GM23338 (cell line): Measurements from ENCODE around the gene CACNA2D2.

Source experiments
- CREB1 ChIP-seq: fragments of 250-450 bp; sonication (Bioruptor Pico); IDR thresholded peaks from 2 replicates; pipeline ENCODE4 v1.5.0; 2020; ENCODE audit warnings: low read depth, mild to moderate bottlenecking, moderate library complexity
- CTCF ChIP-seq, 2 experiments: fragments of 200-600 bp in 1 of 2; sonication (generic) in 1 of 2; conservative IDR thresholded peaks; 2 replicates each; pipeline versions ENCODE4 v1.5.1 to v1.6.1; 2016 to 2017; ENCODE audit warnings: antibody characterized with exemption in 2 of 2, low read depth in 2 of 2, mild to moderate bottlenecking in 2 of 2, moderate library complexity in 1 of 2
- ETS1 ChIP-seq: IDR thresholded peaks from 2 replicates; pipeline ENCODE4 v1.6.1; 2016; ENCODE audit warnings: antibody characterized with exemption
- EZH2 ChIP-seq: fragments of 200-600 bp; sonication (generic); IDR thresholded peaks from one replicate; pipeline ENCODE4 v1.8.0; 2017; ENCODE audit warnings: antibody characterized with exemption, mild to moderate bottlenecking, low read depth; ENCODE audit not compliant: unreplicated experiment
- EZH2phosphoT487 ChIP-seq: fragments of 200-600 bp; sonication (generic); IDR thresholded peaks from one replicate; pipeline ENCODE4 v1.8.1; 2018; ENCODE audit warnings: antibody characterized with exemption; ENCODE audit not compliant: unreplicated experiment
- JUNB ChIP-seq: IDR thresholded peaks from one replicate; pipeline ENCODE4 v1.6.1; 2016; ENCODE audit warnings: antibody characterized with exemption; ENCODE audit not compliant: unreplicated experiment
- NANOG ChIP-seq: IDR thresholded peaks from 2 replicates; pipeline ENCODE4 v1.6.1; 2016; ENCODE audit warnings: antibody characterized with exemption, borderline replicate concordance
- POLR2AphosphoS5 ChIP-seq: IDR thresholded peaks from 2 replicates; pipeline ENCODE4 v1.6.1; 2016; ENCODE audit warnings: antibody characterized with exemption, low read depth
- REST ChIP-seq: IDR thresholded peaks from one replicate; pipeline ENCODE4 v1.6.1; 2018; ENCODE audit warnings: antibody characterized with exemption; ENCODE audit not compliant: unreplicated experiment
- STAT1 ChIP-seq: IDR thresholded peaks from one replicate; pipeline ENCODE4 v1.6.1; 2016; ENCODE audit warnings: antibody characterized with exemption; ENCODE audit not compliant: unreplicated experiment
- ZNF114 ChIP-seq: fragments of 250-450 bp; sonication (Bioruptor Pico); IDR thresholded peaks from 2 replicates; pipeline ENCODE4 v1.5.0; 2020; ENCODE audit warnings: mild to moderate bottlenecking, moderate library complexity
- ZNF331 ChIP-seq: fragments of 250-450 bp; sonication (Bioruptor Pico); IDR thresholded peaks from 2 replicates; pipeline ENCODE4 v1.5.0; 2020; ENCODE audit warnings: low read depth, mild to moderate bottlenecking, moderate library complexity

- TF ChIP-seq CTCF (conservative IDR thresholded peaks at IDR 0.05; ENCODE audit: low read depth in 2 of 2), result no peak
- TF ChIP-seq EZH2phosphoT487, result no peak
- no peak for TF ChIP-seq POLR2AphosphoS5
- TF ChIP-seq REST, result no peak
- no peak for TF ChIP-seq EZH2
- no peak for TF ChIP-seq STAT1
- no peak for TF ChIP-seq CREB1 (CRISPR knock-in tag)
- no peak for TF ChIP-seq ZNF114 (CRISPR knock-in tag)
- no peak for TF ChIP-seq ETS1
- TF ChIP-seq JUNB, result no peak
- no peak for TF ChIP-seq NANOG
- no peak for TF ChIP-seq ZNF331 (CRISPR knock-in tag)
Observed at GRCh38 chr3:50464569-50464968, 38.9 kb downstream of the CACNA2D2 start.
